Small intestine (tissue), 16 donors: ENCODE results near the gene OGFR. TPM values are rescaled to one million over a fixed set of nuclear protein-coding genes. Genes with fewer than 3 reads are reported as not detected.

ENCODE experiments used
- DNase-seq, 2 donors: peaks; one replicate each; pipeline versions ENCODE4 v3.0.0 to v3.0.0-alpha.2; 2013
- FAIRE-seq: peaks from 2 replicates; lab custom pipeline; 2012; peaks lifted over from hg19 to GRCh38; lab: Jason Lieb, UNC
- H3K27ac ChIP-seq, 3 donors: one replicate each; pipeline ENCODE4 v1.5.1; 2013; ENCODE audit warnings: low read length in 2 of 3, mild to moderate bottlenecking in 2 of 3, control low read depth in 1 of 3, inconsistent platforms in 1 of 3, low read depth in 1 of 3, moderate library complexity in 1 of 3
- H3K27me3 ChIP-seq, 3 donors: one replicate each; pipeline ENCODE4 v1.6.1; 2013; ENCODE audit warnings: low read length in 3 of 3, inconsistent platforms in 1 of 3; ENCODE audit not compliant: control insufficient read depth in 3 of 3, insufficient read depth in 3 of 3
- H3K36me3 ChIP-seq, 3 donors: one replicate each; pipeline ENCODE4 v1.6.1; 2013; ENCODE audit warnings: low read length in 3 of 3, inconsistent platforms in 1 of 3, low read depth in 1 of 3, mild to moderate bottlenecking in 1 of 3, moderate library complexity in 1 of 3; ENCODE audit not compliant: control insufficient read depth in 3 of 3, insufficient read depth in 2 of 3
- H3K4me1 ChIP-seq, 3 donors: one replicate each; pipeline ENCODE4 v1.6.1; 2013; ENCODE audit warnings: low read length in 2 of 3, inconsistent platforms in 1 of 3, low read depth in 1 of 3, mild to moderate bottlenecking in 1 of 3, moderate library complexity in 1 of 3; ENCODE audit not compliant: control insufficient read depth in 3 of 3, insufficient read depth in 2 of 3
- H3K4me3 ChIP-seq, 3 donors: one replicate each; pipeline ENCODE4 v1.5.1; 2013; ENCODE audit warnings: low read length in 3 of 3, control low read depth in 1 of 3, inconsistent platforms in 1 of 3, low read depth in 1 of 3, mild to moderate bottlenecking in 1 of 3, moderate library complexity in 1 of 3
- H3K9me3 ChIP-seq, 2 donors: one replicate each; pipeline ENCODE4 v1.6.1; 2013; ENCODE audit warnings: low read depth in 1 of 2, low read length in 1 of 2; ENCODE audit not compliant: control insufficient read depth in 2 of 2, insufficient read depth in 1 of 2
- WGBS, 3 donors: extraction: QIAGEN DNeasy Blood & Tissue Kit; methylation state at CpG; one replicate each; pipeline ENCODE4 v1.1.7; 2013; 5-methylcytosine and 5-hydroxymethylcytosine counted together
- long read RNA-seq, 10 donors: transcript quantifications; one replicate each; lab custom pipeline, GENCODE V29; 2026
- polyA plus RNA-seq, 4 donors: library from polyadenylated mRNA; stranded (reverse) in 3 of 4; unstranded in 1 of 4; fragments of 200-250 nt in 3 of 4; fragments of 120-200 nt in 1 of 4; gene quantifications; one replicate each; pipeline versions ENCODE4 v1.2.1 to v1.2.3, GENCODE V29; 2013
- donor health status: healthy with polysubstance abuse.
- donor health status: control.
- donor health status: control.
- donor health status: Bipolar disorder and iron deficiency.
- donor health status: healthy.

The OGFR gene, protein sequence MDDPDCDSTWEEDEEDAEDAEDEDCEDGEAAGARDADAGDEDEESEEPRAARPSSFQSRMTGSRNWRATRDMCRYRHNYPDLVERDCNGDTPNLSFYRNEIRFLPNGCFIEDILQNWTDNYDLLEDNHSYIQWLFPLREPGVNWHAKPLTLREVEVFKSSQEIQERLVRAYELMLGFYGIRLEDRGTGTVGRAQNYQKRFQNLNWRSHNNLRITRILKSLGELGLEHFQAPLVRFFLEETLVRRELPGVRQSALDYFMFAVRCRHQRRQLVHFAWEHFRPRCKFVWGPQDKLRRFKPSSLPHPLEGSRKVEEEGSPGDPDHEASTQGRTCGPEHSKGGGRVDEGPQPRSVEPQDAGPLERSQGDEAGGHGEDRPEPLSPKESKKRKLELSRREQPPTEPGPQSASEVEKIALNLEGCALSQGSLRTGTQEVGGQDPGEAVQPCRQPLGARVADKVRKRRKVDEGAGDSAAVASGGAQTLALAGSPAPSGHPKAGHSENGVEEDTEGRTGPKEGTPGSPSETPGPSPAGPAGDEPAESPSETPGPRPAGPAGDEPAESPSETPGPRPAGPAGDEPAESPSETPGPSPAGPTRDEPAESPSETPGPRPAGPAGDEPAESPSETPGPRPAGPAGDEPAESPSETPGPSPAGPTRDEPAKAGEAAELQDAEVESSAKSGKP
- 10 to 100 TPM; 46.6 to 88.3 (median 66.3) TPM for polyA plus RNA-seq
- long read RNA-seq, donor 1, full-length matches to known transcripts: 11 of 18 reads
- long read RNA-seq, donor 1, partial matches to known transcripts: 0 of 18 reads
- long read RNA-seq, donor 1, other reads (novel, unspliced or antisense): 7 of 18 reads
- long read RNA-seq, donor 2, transcript OGFR-201 (7 exons, 2,410 nt): major isoform, 7 of 7 reads
- long read RNA-seq, donor 2, partial matches to known transcripts: 0 of 7 reads
- long read RNA-seq, donor 2, other reads (novel, unspliced or antisense): 0 of 7 reads
- long read RNA-seq, donor 3, transcript OGFR-201 (7 exons, 2,410 nt): major isoform, 5 of 5 reads
- long read RNA-seq, donor 3, partial matches to known transcripts: 0 of 5 reads
- long read RNA-seq, donor 3, other reads (novel, unspliced or antisense): 0 of 5 reads
- long read RNA-seq, donor 4: 0 reads
- long read RNA-seq, donor 5: 0 reads
- long read RNA-seq, donor 6, full-length matches to known transcripts: 9 of 9 reads
- long read RNA-seq, donor 6, partial matches to known transcripts: 0 of 9 reads
- long read RNA-seq, donor 6, other reads (novel, unspliced or antisense): 0 of 9 reads
- long read RNA-seq, donor 7, partial matches to known transcripts: 0 of 1 reads
- long read RNA-seq, donor 7, other reads (novel, unspliced or antisense): 0 of 1 reads
- long read RNA-seq, donor 8, partial matches to known transcripts: 0 of 2 reads
- long read RNA-seq, donor 8, other reads (novel, unspliced or antisense): 0 of 2 reads
- long read RNA-seq, donor 9, full-length matches to known transcripts: 2 of 2 reads
- long read RNA-seq, donor 9, partial matches to known transcripts: 0 of 2 reads
- long read RNA-seq, donor 9, other reads (novel, unspliced or antisense): 0 of 2 reads
- long read RNA-seq, donor 10, partial matches to known transcripts: 0 of 2 reads
- long read RNA-seq, donor 10, other reads (novel, unspliced or antisense): 0 of 2 reads

- Histone ChIP-seq H3K36me3 (peaks cover 14 to 64% (median 15%) of the 10 kb centered on the region in 3 donors), H3K9me3 (no peaks in the 10 kb centered on the region), H3K27me3 (no peaks in the 10 kb centered on the region), H3K4me3 (peak within 1 kb of the TSS; percentile 78 to 95 (median 95)), H3K4me1 (peaks cover 0 to 21% (median 6%) of the 10 kb centered on the region in 3 donors), H3K27ac (peak within 1 kb of the TSS; percentile 67 to 96 (median 72))
- DNase-seq (peak; percentile 67 to 89), FAIRE-seq (no peak)
- WGBS, 3 donors: 0 to 1% (median 1%) methylated on average over 10 to 77 of the region's 77 CpGs
Observed at GRCh38 chr20:62804627-62805154, at the start of gene OGFR. Gene OGFR (plus strand): TSS chr20:62804835. CDS start chr20:62804860, 25 bp downstream.

DNA sequence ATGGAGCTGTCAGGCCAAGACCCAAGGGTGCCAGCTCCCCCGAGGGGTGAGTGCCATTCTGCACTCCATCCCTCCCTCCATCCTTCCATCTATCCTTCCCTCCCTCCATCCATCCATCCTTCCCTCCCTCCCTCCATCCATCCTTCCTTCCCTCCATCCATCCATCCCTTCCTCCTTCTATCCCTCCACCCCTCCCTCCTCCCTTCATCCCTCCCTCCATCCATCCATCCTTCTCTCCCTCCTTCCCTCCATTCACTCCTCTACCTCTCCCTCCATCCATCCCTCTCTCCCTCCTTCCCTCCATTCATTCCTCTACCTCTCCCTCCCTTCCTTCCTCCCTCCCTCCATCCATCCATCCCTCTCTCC lies 49.7 kb upstream of the OGFR start:
- FAIRE-seq (no peak), DNase-seq (no peak)
- H3K27me3 ChIP-seq: no peaks in the 10 kb centered on the region
- H3K27ac ChIP-seq: no peak overlapping the region
- H3K4me1 ChIP-seq: peaks cover 0 to 10% (median 0%) of the 10 kb centered on the region in 3 donors
- no peaks in the 10 kb centered on the region for H3K9me3 ChIP-seq
- no peaks in the 10 kb centered on the region for H3K36me3 ChIP-seq
- 57 to 86% (median 85%) methylated on average over 1 of the region's 1 CpG for WGBS, 3 donors
- H3K4me3 ChIP-seq: no peak overlapping the region

GRCh38 chr20:62755817-62756724 lies 48.6 kb upstream of the OGFR start:
- Histone ChIP-seq H3K36me3 (no peaks in the 10 kb centered on the region), H3K4me1 (peaks cover 0 to 10% (median 0%) of the 10 kb centered on the region in 3 donors), H3K27me3 (no peaks in the 10 kb centered on the region), H3K27ac (no peak overlapping the region), H3K4me3 (no peak overlapping the region), H3K9me3 (no peaks in the 10 kb centered on the region)
- no peak for FAIRE-seq
- 20 to 49% (median 28%) methylated on average over 10 of the region's 10 CpGs for WGBS, 3 donors
- no peak for DNase-seq

DNA sequence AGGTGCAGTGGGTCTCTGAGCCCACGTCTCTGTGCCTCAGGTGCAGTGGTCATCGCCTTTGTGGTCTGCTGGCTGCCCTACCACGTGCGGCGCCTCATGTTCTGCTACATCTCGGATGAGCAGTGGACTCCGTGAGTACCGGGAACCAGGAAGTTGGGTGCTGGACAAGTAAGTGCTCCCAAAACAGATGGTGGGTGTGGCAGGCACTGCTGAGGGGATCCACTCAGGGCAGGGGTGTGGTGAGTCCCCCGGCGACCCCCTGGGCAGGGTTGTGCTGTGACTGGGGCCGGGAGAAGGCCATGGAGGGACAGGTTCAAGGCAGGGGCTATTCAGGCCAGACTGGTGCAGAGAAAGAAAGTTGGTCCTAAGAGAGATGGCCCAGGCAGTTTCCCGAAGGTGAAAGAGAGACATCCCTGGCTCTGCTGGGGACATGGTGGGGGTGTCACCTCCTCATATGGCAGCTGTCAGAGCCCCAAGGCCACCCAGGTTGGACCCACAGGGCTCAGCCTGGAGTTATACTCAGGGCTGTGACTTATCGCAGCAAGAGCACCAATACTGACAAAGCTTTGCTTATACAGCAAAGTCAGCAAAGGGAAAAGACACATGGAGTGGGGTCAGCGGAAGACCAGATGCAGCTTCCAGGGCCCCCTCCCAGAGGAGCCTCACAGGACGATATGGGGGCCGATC lies 46.3 kb upstream of the OGFR start:
- WGBS, 3 donors: 58 to 75% (median 63%) methylated on average over 15 to 16 of the region's 16 CpGs
- DNase-seq: no peak
- no peaks in the 10 kb centered on the region for H3K9me3 ChIP-seq
- no peak overlapping the region for H3K27ac ChIP-seq
- FAIRE-seq: no peak
- H3K4me3 ChIP-seq: no peak overlapping the region
- H3K4me1 ChIP-seq: no peaks in the 10 kb centered on the region
- no peaks in the 10 kb centered on the region for H3K36me3 ChIP-seq
- H3K27me3 ChIP-seq: no peaks in the 10 kb centered on the region

- H3K4me1 ChIP-seq: no peaks in the 10 kb centered on the region
- no peaks in the 10 kb centered on the region for H3K9me3 ChIP-seq
- DNase-seq (no peak), FAIRE-seq (no peak)
- 79 to 83% (median 82%) methylated on average over 17 to 20 of the region's 20 CpGs for WGBS, 3 donors
- H3K36me3 ChIP-seq: no peaks in the 10 kb centered on the region
- no peak overlapping the region for H3K27ac ChIP-seq
- H3K27me3 ChIP-seq: no peaks in the 10 kb centered on the region
- no peak overlapping the region for H3K4me3 ChIP-seq
Observed at GRCh38 chr20:62759981-62760431, 44.6 kb upstream of the OGFR start.

GRCh38 chr20:62760471-62760855 lies 44.2 kb upstream of the OGFR start:
- FAIRE-seq (no peak), DNase-seq (no peak)
- 61 to 73% (median 64%) methylated on average over 11 of the region's 11 CpGs for WGBS, 3 donors
- H3K27ac ChIP-seq: no peak overlapping the region
- no peaks in the 10 kb centered on the region for H3K9me3 ChIP-seq
- H3K27me3 ChIP-seq: peaks cover 0 to 1% (median 0%) of the 10 kb centered on the region in 3 donors
- H3K4me1 ChIP-seq: no peaks in the 10 kb centered on the region
- H3K36me3 ChIP-seq: no peaks in the 10 kb centered on the region
- no peak overlapping the region for H3K4me3 ChIP-seq
